ENCODE results near the gene MYCL. TPM values are rescaled to one million over a fixed set of nuclear protein-coding genes. Genes with fewer than 3 reads are reported as not detected.

MYCL gene
- total RNA-seq, 1 experiment from 2014 or later = 18.4 TPM

GRCh38 chr1:39894884-39895495, 6.7 kb downstream of the MYCL start:
- Histone ChIP-seq H3K9ac (ENCODE audit: extremely low read depth, insufficient read length, low read length) (no peak overlapping the region), H3K79me2 (ENCODE audit: insufficient read depth, low read length) (no peaks in the 10 kb centered on the region), H3K18ac (ENCODE audit: insufficient read length, low read depth, low read length) (no peak overlapping the region), H2AK5ac (ENCODE audit: insufficient read length, low read length) (no peak overlapping the region), H3K23ac (ENCODE audit: insufficient read length, low read depth, low read length) (no peak overlapping the region), H2BK20ac (ENCODE audit: low read depth, low read length, poor library complexity, severe bottlenecking) (no peak overlapping the region), H3K27me3 (ENCODE audit: insufficient read depth, low read length) (no peaks in the 10 kb centered on the region), H3T11ph (ENCODE audit: low read length) (no peak overlapping the region), H4K20me1 (ENCODE audit: control insufficient read depth, insufficient read depth, insufficient read length) (no peaks in the 10 kb centered on the region), H3K4me2 (ENCODE audit: insufficient read depth, insufficient read length, low read length) (no peak overlapping the region), H4K8ac (replicated peaks; ENCODE audit: insufficient read length, low read depth, low read length) (no peak overlapping the region), H2BK15ac (ENCODE audit: low read depth, low read length) (no peak overlapping the region), H3K79me1 (ENCODE audit: insufficient read depth, low read depth, low read length, poor library complexity, severe bottlenecking) (no peaks in the 10 kb centered on the region), H2AFZ (ENCODE audit: low read length) (no peak overlapping the region), H3K14ac (ENCODE audit: insufficient read depth, low read length) (no peak overlapping the region), H3K4ac (ENCODE audit: low read depth, low read length) (no peak overlapping the region), H4K5ac (ENCODE audit: insufficient read length, low read depth, low read length) (no peak overlapping the region), H3K4me1 (ENCODE audit: insufficient read depth, low read length) (peaks cover 22% of the 10 kb centered on the region), H3K9me3 (ENCODE audit: control insufficient read depth, low read depth, low read length) (no peaks in the 10 kb centered on the region), H3K56ac (ENCODE audit: insufficient read length, low read depth, low read length) (no peak overlapping the region), H4K91ac (ENCODE audit: insufficient read length, low read depth, low read length) (no peak overlapping the region), H3K27ac (ENCODE audit: insufficient read length, low read depth, low read length) (no peak overlapping the region), H2BK5ac (ENCODE audit: insufficient read length, low read length) (no peak overlapping the region), H2BK12ac (ENCODE audit: insufficient read length, low read depth, low read length) (no peak overlapping the region), H3K23me2 (ENCODE audit: insufficient read length, low read depth, low read length, poor library complexity, severe bottlenecking) (peaks cover 8% of the 10 kb centered on the region), H2BK120ac (ENCODE audit: low read depth, low read length, poor library complexity, severe bottlenecking) (no peak overlapping the region)
- no CpG with 5 or more reads among the region's 3 CpGs for whole genome bisulfite sequencing (ENCODE audit: extremely low coverage, insufficient read length, low lambda C conversion rate)
- Mint-ChIP-seq H3K4me1 (peaks cover 77 to 86% of the 10 kb centered on the region in 2 experiments), H3K27ac (no peak overlapping the region), H3K9me3 (no peaks in the 10 kb centered on the region), H3K36me3 (ENCODE audit: insufficient read depth in 1 of 3, low read depth in 3 of 3) (peaks cover 2 to 25% (median 7%) of the 10 kb centered on the region in 3 experiments; a peak in 6 of 7 replicates), H3K4me3 (no peak overlapping the region), H3K27me3 (ENCODE audit: low read depth) (peaks cover under 1% of the 10 kb centered on the region; the same call in 1 of the 2 replicates)
- no peak for DNase-seq
- TF ChIP-seq CTCF (conservative IDR thresholded peaks at IDR 0.05) = no peak
